Measurements from ENCODE around the gene ERGIC1.

Gene ERGIC1

GRCh38 chr5:172875505-172876279 lies 41.6 kb downstream of the ERGIC1 start:
- no peak for DNase-seq (ENCODE audit: low read depth)
- no peak overlapping the region for H3K4me3 ChIP-seq (ENCODE audit: low read length)
- no peak for TF ChIP-seq CTCF (IDR thresholded peaks at IDR 0.05; ENCODE audit: insufficient read depth, low read depth, low read length, missing control alignments)

- DNase-seq (ENCODE audit: low read depth): no peak
- H3K4me3 ChIP-seq (ENCODE audit: low read length): no peak overlapping the region
- no peak for TF ChIP-seq CTCF (IDR thresholded peaks at IDR 0.05; ENCODE audit: insufficient read depth, low read depth, low read length, missing control alignments)
Observed at GRCh38 chr5:172876578-172876977, 42.5 kb downstream of the ERGIC1 start.

- no peak overlapping the region for H3K4me3 ChIP-seq (ENCODE audit: low read length)
- no peak for TF ChIP-seq CTCF (IDR thresholded peaks at IDR 0.05; ENCODE audit: insufficient read depth, low read depth, low read length, missing control alignments)
- DNase-seq (ENCODE audit: low read depth): no peak
Observed at GRCh38 chr5:172877466-172878260, 43.6 kb downstream of the ERGIC1 start.

- TF ChIP-seq CTCF (IDR thresholded peaks at IDR 0.05; ENCODE audit: insufficient read depth, low read depth, low read length, missing control alignments): no peak
- no peak overlapping the region for H3K4me3 ChIP-seq (ENCODE audit: low read length)
- DNase-seq (ENCODE audit: low read depth): no peak
Observed at GRCh38 chr5:172878585-172878932, 44.5 kb downstream of the ERGIC1 start.

- H3K4me3 ChIP-seq (ENCODE audit: low read length): no peak overlapping the region
- TF ChIP-seq CTCF (IDR thresholded peaks at IDR 0.05; ENCODE audit: insufficient read depth, low read depth, low read length, missing control alignments): no peak
- no peak for DNase-seq (ENCODE audit: low read depth)
Observed at GRCh38 chr5:172878933-172879752, 45.1 kb downstream of the ERGIC1 start.

- DNase-seq (ENCODE audit: low read depth): no peak
- no peak for TF ChIP-seq CTCF (IDR thresholded peaks at IDR 0.05; ENCODE audit: insufficient read depth, low read depth, low read length, missing control alignments)
Observed at GRCh38 chr5:172881691-172882370, 47.8 kb downstream of the ERGIC1 start.

More at GRCh38 chr5:172881691-172882370, 47.8 kb downstream of the ERGIC1 start:
- H3K4me3 ChIP-seq (ENCODE audit: low read length): no peak overlapping the region

Data from epithelial cell of esophagus (primary cell).